ENCODE measurements around the gene LIPE. TPM values are rescaled to one million over a fixed set of nuclear protein-coding genes. Genes with fewer than 3 reads are reported as not detected.

Gene LIPE
- total RNA-seq, 1 donor from 2014 or later, result 3.2 TPM

DNA sequence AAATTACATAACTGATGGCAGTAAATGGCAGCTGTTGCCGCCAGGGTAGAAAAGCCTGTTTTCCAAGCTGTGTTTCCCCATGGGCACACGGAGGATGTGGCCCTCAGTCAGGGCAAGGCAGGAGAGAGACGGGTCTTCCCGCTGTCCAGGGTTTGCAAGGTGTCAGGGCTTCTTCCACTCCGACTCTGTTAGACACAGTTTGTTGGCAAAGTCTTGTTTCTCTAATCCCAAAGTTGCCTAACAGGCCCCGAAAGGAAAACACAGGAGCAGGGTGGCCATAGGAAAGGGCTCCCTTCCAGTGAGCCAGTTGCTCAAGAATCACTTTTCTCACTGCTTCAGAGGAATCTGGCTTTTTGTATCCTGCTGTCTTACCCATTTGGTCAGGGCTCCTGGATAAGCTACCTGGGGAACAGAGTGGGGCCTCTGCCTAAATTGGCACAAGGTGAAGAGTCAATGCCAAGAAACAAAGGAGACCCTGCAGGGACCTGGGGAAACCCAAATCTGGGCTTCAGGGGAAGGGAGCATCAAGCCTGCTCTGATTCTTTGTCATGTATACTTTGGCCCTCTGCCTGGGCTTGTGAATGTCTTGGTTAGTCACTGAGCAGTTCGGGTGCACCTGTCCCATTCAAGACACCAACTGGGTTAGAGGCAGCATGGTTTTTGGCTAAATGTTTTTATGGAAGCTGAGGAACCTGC is 44.5 kb upstream of the LIPE start:
- Histone ChIP-seq H3K4me1 (peaks cover 5% of the 10 kb centered on the region), H3K27ac (no peak overlapping the region), H3K36me3 (no peaks in the 10 kb centered on the region), H3K27me3 (ENCODE audit: low read depth) (no peaks in the 10 kb centered on the region), H3K4me3 (no peak overlapping the region), H3K9me3 (no peaks in the 10 kb centered on the region)
- DNase-seq (no peak), ATAC-seq (peak; percentile 19 to 48)
- TF ChIP-seq, protein P1, sequence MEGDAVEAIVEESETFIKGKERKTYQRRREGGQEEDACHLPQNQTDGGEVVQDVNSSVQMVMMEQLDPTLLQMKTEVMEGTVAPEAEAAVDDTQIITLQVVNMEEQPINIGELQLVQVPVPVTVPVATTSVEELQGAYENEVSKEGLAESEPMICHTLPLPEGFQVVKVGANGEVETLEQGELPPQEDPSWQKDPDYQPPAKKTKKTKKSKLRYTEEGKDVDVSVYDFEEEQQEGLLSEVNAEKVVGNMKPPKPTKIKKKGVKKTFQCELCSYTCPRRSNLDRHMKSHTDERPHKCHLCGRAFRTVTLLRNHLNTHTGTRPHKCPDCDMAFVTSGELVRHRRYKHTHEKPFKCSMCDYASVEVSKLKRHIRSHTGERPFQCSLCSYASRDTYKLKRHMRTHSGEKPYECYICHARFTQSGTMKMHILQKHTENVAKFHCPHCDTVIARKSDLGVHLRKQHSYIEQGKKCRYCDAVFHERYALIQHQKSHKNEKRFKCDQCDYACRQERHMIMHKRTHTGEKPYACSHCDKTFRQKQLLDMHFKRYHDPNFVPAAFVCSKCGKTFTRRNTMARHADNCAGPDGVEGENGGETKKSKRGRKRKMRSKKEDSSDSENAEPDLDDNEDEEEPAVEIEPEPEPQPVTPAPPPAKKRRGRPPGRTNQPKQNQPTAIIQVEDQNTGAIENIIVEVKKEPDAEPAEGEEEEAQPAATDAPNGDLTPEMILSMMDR (IDR thresholded peaks at IDR 0.05), result no peak
- intact Hi-C loops (cut with DNase I), result no loop called here

DNA sequence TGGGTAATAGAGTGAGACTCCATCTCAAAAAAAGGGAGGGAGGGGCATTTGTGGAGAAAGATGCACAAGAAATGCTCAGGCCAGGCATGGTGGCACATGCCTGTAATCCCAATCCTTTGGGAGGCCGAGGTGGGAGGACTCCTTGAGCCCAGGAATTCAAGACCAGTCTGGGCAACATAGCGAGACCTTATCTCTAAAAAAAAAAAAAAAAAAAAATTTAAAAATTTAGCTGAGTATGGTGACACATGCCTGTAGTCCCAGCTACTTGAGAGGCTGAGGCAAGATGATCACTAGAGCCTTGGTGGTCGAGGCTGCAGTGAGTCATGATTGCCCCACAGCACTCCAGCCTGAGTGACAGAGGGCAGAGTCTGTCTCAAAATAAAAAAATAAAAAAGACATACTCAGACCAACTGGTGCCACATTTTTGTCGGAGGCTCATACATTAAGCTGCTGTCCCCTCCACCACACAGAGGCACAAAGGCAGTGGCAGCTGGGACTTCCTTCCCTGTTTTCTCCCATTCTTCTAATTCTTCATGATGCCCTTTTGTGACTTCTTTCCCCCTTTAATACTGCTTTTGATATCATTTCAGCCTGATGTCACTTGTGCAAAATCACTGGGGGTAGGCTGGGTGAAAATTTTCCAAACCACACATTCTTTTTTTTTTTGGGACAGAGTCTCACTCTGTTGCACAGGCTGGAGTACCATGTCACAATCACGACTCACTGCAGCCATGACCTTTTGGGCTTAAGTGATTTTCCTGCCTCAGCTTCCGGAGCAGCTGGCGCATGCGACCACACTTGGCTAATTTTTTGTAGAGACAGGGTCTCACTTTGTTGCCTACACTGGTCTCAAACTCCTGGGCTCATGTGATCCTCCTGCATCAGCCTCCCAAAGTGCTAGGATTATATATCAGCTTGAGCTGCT is 42.4 kb upstream of the LIPE start:
- DNase-seq (no peak), ATAC-seq (no peak)
- Histone ChIP-seq H3K36me3 (no peaks in the 10 kb centered on the region), H3K27me3 (ENCODE audit: low read depth) (no peaks in the 10 kb centered on the region), H3K4me1 (peaks cover 18% of the 10 kb centered on the region), H3K9me3 (no peaks in the 10 kb centered on the region), H3K27ac (no peak overlapping the region), H3K4me3 (no peak overlapping the region)
- intact Hi-C loops (cut with DNase I), result no loop called here
- TF ChIP-seq, protein P1 (IDR thresholded peaks at IDR 0.05), result no peak

DNA sequence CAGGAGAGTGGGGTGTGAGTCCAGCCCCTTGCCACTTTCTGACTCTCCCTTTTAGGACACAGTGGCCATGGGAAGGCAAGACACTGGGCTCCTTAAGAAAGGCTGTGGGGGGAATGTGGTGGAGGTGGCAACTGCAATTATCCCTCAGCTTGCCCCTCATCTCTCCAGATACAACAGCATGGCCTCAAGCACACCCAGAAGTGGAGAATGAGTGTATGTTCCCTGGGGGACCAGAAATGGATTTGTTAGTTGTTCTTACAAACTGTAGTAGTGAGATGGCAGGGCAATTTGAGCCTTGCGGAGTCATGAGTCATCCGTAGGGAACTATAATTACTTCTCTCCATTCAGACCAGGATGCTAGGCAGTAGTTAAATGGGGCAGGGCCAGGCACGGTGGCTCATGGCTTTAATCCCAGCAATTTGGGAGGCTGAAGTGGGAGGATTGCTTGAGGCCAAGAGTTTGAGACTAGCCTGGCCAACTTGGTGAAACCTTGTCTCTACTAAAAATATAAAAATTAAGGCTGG is 41.1 kb upstream of the LIPE start:
- H3K27me3 ChIP-seq (ENCODE audit: low read depth), result no peaks in the 10 kb centered on the region
- TF ChIP-seq, protein P1 (IDR thresholded peaks at IDR 0.05), result no peak
- peaks cover 18% of the 10 kb centered on the region for H3K4me1 ChIP-seq
- H3K9me3 ChIP-seq, result no peaks in the 10 kb centered on the region
- no peaks in the 10 kb centered on the region for H3K36me3 ChIP-seq
- H3K4me3 ChIP-seq, result no peak overlapping the region
- no peak for ATAC-seq
- no peak overlapping the region for H3K27ac ChIP-seq
- DNase-seq, result no peak
- intact Hi-C loops (cut with DNase I), result no loop called here

- TF ChIP-seq, protein P1 (IDR thresholded peaks at IDR 0.05), result no peak
- no peak overlapping the region for H3K4me3 ChIP-seq
- peaks cover 18% of the 10 kb centered on the region for H3K4me1 ChIP-seq
- intact Hi-C loops (cut with DNase I), result no loop called here
- peak overlapping the region; percentile 1 for H3K27ac ChIP-seq
- no peaks in the 10 kb centered on the region for H3K9me3 ChIP-seq
- no peak for DNase-seq
- H3K27me3 ChIP-seq (ENCODE audit: low read depth), result no peaks in the 10 kb centered on the region
- H3K36me3 ChIP-seq, result no peaks in the 10 kb centered on the region
- ATAC-seq, result no peak
Measured at GRCh38 chr19:42467183-42467760, 40.1 kb upstream of the LIPE start.

GRCh38 chr19:42466521-42467182 is 39.5 kb upstream of the LIPE start:
- H3K4me1 ChIP-seq, result peaks cover 18% of the 10 kb centered on the region
- no peaks in the 10 kb centered on the region for H3K27me3 ChIP-seq (ENCODE audit: low read depth)
- ATAC-seq (no peak), DNase-seq (no peak)
- H3K27ac ChIP-seq, result peak overlapping the region; percentile 16
- no peaks in the 10 kb centered on the region for H3K36me3 ChIP-seq
- no peak overlapping the region for H3K4me3 ChIP-seq
- no peaks in the 10 kb centered on the region for H3K9me3 ChIP-seq
- TF ChIP-seq, protein P1 (IDR thresholded peaks at IDR 0.05), result no peak
- intact Hi-C loops (cut with DNase I), result no loop called here
